DOHH2 (cell line): ENCODE measurements around the gene GPAM.

Experiments
- EZH2phosphoT487 ChIP-seq: fragments of 200-600 bp; sonication (generic); IDR thresholded peaks from 2 replicates; pipeline ENCODE4 v1.6.1; 2017; ENCODE audit warnings: borderline replicate concordance, mild to moderate bottlenecking, antibody characterized with exemption, low read length, moderate library complexity, mixed read lengths
- TF ChIP-seq, protein P1 (sequence below): fragments of 200-600 bp; sonication (generic); IDR thresholded peaks from one replicate; pipeline ENCODE4 v1.5.1; 2014; ENCODE audit warnings: antibody characterized with exemption, mild to moderate bottlenecking, low read depth, low read length; ENCODE audit not compliant: poor library complexity, severe bottlenecking

DNA sequence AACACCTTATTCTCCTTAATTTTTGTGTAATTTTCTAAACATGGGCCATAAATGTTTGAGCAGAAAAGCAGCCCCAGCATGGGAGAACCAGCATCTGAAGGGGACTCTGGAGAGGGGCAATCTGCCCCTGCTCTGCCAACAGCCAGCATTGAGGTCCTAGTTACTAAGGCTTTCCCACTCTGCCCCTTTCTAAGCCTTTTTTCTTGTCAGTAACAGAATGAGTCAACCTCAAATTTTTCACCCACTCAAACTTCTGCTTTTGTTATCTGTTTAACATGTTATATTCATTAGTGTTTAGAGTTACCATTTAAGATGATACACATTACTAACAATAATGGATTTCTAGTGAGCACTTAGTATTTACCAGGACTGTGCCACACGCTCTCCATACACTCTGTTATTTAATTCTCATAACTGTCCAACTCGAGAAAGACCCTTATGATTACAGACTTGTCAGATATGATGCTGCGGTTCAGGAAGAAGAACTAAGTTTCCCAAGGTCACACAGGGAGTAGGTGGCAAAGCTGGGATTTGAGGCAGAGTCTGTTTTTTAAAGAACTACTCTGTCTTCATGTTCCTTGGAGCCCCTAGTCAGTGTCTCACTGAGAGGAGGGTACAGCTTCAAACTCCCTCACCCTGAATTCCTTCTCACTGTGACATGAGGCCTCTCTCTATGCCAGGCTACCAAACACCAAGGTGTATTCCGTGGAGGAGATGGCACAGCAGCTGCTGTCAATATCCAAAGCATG, 19.9 kb upstream of the GPAM start:
- TF ChIP-seq, protein P1, sequence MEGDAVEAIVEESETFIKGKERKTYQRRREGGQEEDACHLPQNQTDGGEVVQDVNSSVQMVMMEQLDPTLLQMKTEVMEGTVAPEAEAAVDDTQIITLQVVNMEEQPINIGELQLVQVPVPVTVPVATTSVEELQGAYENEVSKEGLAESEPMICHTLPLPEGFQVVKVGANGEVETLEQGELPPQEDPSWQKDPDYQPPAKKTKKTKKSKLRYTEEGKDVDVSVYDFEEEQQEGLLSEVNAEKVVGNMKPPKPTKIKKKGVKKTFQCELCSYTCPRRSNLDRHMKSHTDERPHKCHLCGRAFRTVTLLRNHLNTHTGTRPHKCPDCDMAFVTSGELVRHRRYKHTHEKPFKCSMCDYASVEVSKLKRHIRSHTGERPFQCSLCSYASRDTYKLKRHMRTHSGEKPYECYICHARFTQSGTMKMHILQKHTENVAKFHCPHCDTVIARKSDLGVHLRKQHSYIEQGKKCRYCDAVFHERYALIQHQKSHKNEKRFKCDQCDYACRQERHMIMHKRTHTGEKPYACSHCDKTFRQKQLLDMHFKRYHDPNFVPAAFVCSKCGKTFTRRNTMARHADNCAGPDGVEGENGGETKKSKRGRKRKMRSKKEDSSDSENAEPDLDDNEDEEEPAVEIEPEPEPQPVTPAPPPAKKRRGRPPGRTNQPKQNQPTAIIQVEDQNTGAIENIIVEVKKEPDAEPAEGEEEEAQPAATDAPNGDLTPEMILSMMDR, result no peak
- TF ChIP-seq EZH2phosphoT487, result no peak
